Small intestine (tissue), 7 donors: ENCODE measurements around the gene TNFRSF9. TPM values are rescaled to one million over a fixed set of nuclear protein-coding genes. Genes with fewer than 3 reads are reported as not detected.
A peak's percentile ranks its signal among the peaks of the same experiment; 100 is the strongest.
"Not testable (repeated sequence)": the region's sequence is repeated elsewhere in the genome, so short reads cannot be mapped to it uniquely, and the experiment has no call there.

Source experiments
- DNase-seq, 2 donors: peaks; one replicate each; pipeline versions ENCODE4 v3.0.0 to v3.0.0-alpha.2; 2013
- FAIRE-seq: peaks from 2 replicates; lab custom pipeline; 2012; peaks lifted over from hg19 to GRCh38; lab: Jason Lieb, UNC
- H3K27ac ChIP-seq, 3 donors: one replicate each; pipeline ENCODE4 v1.5.1; 2013; ENCODE audit warnings: low read length in 2 of 3, mild to moderate bottlenecking in 2 of 3, control low read depth in 1 of 3, inconsistent platforms in 1 of 3, low read depth in 1 of 3, moderate library complexity in 1 of 3
- H3K27me3 ChIP-seq, 3 donors: one replicate each; pipeline ENCODE4 v1.6.1; 2013; ENCODE audit warnings: low read length in 3 of 3, inconsistent platforms in 1 of 3; ENCODE audit not compliant: control insufficient read depth in 3 of 3, insufficient read depth in 3 of 3
- H3K36me3 ChIP-seq, 3 donors: one replicate each; pipeline ENCODE4 v1.6.1; 2013; ENCODE audit warnings: low read length in 3 of 3, inconsistent platforms in 1 of 3, low read depth in 1 of 3, mild to moderate bottlenecking in 1 of 3, moderate library complexity in 1 of 3; ENCODE audit not compliant: control insufficient read depth in 3 of 3, insufficient read depth in 2 of 3
- H3K4me1 ChIP-seq, 3 donors: one replicate each; pipeline ENCODE4 v1.6.1; 2013; ENCODE audit warnings: low read length in 2 of 3, inconsistent platforms in 1 of 3, low read depth in 1 of 3, mild to moderate bottlenecking in 1 of 3, moderate library complexity in 1 of 3; ENCODE audit not compliant: control insufficient read depth in 3 of 3, insufficient read depth in 2 of 3
- H3K4me3 ChIP-seq, 3 donors: one replicate each; pipeline ENCODE4 v1.5.1; 2013; ENCODE audit warnings: low read length in 3 of 3, control low read depth in 1 of 3, inconsistent platforms in 1 of 3, low read depth in 1 of 3, mild to moderate bottlenecking in 1 of 3, moderate library complexity in 1 of 3
- H3K9me3 ChIP-seq, 2 donors: one replicate each; pipeline ENCODE4 v1.6.1; 2013; ENCODE audit warnings: low read depth in 1 of 2, low read length in 1 of 2; ENCODE audit not compliant: control insufficient read depth in 2 of 2, insufficient read depth in 1 of 2
- WGBS, 3 donors: extraction: QIAGEN DNeasy Blood & Tissue Kit; methylation state at CpG; one replicate each; pipeline ENCODE4 v1.1.7; 2013; 5-methylcytosine and 5-hydroxymethylcytosine counted together
- polyA plus RNA-seq, 4 donors: library from polyadenylated mRNA; stranded (reverse) in 3 of 4; unstranded in 1 of 4; fragments of 200-250 nt in 3 of 4; fragments of 120-200 nt in 1 of 4; gene quantifications; one replicate each; pipeline versions ENCODE4 v1.2.1 to v1.2.3, GENCODE V29; 2013
- donor health status: healthy with polysubstance abuse.
- donor health status: control.
- donor health status: control.
- donor health status: Bipolar disorder and iron deficiency.
- donor health status: healthy.

Gene TNFRSF9
- polyA plus RNA-seq, 4 donors: 0.13 to 0.38 TPM; not detected in 2

GRCh38 chr1:7964476-7964875, 23.8 kb upstream of the TNFRSF9 start:
- Histone ChIP-seq H3K27me3 (no peaks in the 10 kb centered on the region), H3K4me3 (no peak overlapping the region), H3K4me1 (peaks cover 0 to 5% (median 0%) of the 10 kb centered on the region in 3 donors), H3K27ac (no peak overlapping the region), H3K9me3 (no peaks in the 10 kb centered on the region), H3K36me3 (peaks cover 6 to 46% (median 14%) of the 10 kb centered on the region in 3 donors)
- WGBS, 3 donors: 85 to 89% (median 87%) methylated on average over 3 of the region's 3 CpGs
- DNase-seq: no peak
- FAIRE-seq: no peak

- WGBS, 3 donors: 80 to 91% (median 90%) methylated on average over 7 of the region's 7 CpGs
- FAIRE-seq, H3K4me3 ChIP-seq, H3K27ac ChIP-seq, H3K4me1 ChIP-seq, H3K27me3 ChIP-seq, H3K9me3 ChIP-seq, DNase-seq: not testable (repeated sequence)
- peaks cover 4 to 46% (median 14%) of the 10 kb centered on the region in 3 donors for H3K36me3 ChIP-seq
Observed at GRCh38 chr1:7963841-7964240, 23.2 kb upstream of the TNFRSF9 start.

DNA sequence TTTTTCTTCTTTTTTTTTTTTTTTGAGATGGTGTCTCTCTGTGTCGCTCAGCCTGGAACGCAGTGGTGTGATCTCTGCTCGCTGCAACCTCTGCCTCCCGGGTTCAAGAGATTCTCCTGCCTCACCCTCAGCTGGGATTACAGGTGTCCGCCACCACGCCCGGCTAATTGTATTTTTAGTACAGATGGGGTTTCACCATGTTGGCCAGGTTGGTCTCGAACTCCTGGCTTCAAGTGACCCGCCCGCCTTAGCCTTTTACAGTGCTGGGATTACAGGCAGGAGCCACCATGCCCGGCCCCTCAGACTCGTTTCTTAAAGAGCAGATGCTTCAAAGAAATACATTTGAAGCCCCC, 22.7 kb upstream of the TNFRSF9 start:
- not testable (repeated sequence) for H3K9me3 ChIP-seq, H3K4me3 ChIP-seq, H3K27me3 ChIP-seq, H3K27ac ChIP-seq, DNase-seq, FAIRE-seq, H3K4me1 ChIP-seq
- H3K36me3 ChIP-seq: peaks cover 2 to 43% (median 14%) of the 10 kb centered on the region in 3 donors
- 95 to 96% (median 96%) methylated on average over 12 of the region's 12 CpGs for WGBS, 3 donors

- Histone ChIP-seq H3K4me1 (peaks cover 0 to 5% (median 0%) of the 10 kb centered on the region in 3 donors), H3K36me3 (peaks cover 2 to 39% (median 14%) of the 10 kb centered on the region in 3 donors), H3K27me3 (no peaks in the 10 kb centered on the region), H3K4me3 (no peak overlapping the region), H3K9me3 (no peaks in the 10 kb centered on the region), H3K27ac (no peak overlapping the region)
- FAIRE-seq: no peak
- 82 to 85% (median 84%) methylated on average over 11 of the region's 11 CpGs for WGBS, 3 donors
- DNase-seq: no peak
Observed at GRCh38 chr1:7962636-7963377, 22.2 kb upstream of the TNFRSF9 start.

DNA sequence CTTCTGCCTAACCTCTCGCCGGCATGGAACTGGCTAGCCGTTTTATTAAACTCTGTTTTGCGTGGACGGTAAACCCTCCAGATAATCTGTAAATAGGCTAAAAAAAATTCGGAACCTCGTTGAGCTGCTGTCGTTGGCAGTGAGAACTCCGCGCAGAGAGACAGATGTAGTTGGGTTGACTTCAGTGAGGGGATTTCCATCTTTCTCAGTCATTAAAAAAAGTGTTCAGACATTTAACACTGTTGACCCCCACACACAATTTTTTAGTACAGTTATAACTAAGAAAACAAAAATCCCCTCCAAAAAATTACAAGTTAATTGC, 21.3 kb upstream of the TNFRSF9 start:
- DNase-seq (no peak), FAIRE-seq (no peak)
- 1 to 2% (median 1%) methylated on average over 10 of the region's 10 CpGs for WGBS, 3 donors
- Histone ChIP-seq H3K27ac (peak overlapping the region; percentile 68 to 98 (median 82)), H3K4me1 (peaks cover 0 to 5% (median 0%) of the 10 kb centered on the region in 3 donors), H3K27me3 (no peaks in the 10 kb centered on the region), H3K36me3 (peaks cover 2 to 35% (median 12%) of the 10 kb centered on the region in 3 donors), H3K4me3 (peak overlapping the region; percentile 81 to 93 (median 84)), H3K9me3 (no peaks in the 10 kb centered on the region)

- no peak for FAIRE-seq
Observed at GRCh38 chr1:7961216-7962013, 20.8 kb upstream of the TNFRSF9 start, which contains the start of gene PARK7. PARK7 (plus strand) TSS chr1:7961711; CDS start chr1:7962786, 1,075 bp downstream.

DNA sequence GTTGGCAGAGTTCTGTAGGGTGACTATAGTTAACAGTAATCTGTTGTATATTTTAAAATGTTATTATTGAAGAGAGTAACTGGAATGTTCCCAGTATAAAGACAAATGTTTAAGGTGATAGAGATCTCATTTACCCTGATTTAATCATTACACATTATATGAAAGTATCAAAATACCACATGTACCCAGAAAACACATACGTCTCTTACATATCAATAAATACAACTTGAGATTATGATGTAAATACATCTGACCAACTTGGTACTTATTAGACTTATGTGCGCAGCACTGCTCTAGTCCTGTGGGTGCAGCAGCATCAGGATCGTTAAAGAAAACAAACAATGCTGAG, 20.2 kb upstream of the TNFRSF9 start:
- 0 to 1% (median 0%) methylated on average over 3 of the region's 3 CpGs for WGBS, 3 donors
- Histone ChIP-seq H3K27ac (peak overlapping the region; percentile 75 to 98 (median 91)), H3K27me3 (no peaks in the 10 kb centered on the region), H3K4me1 (peaks cover 0 to 5% (median 0%) of the 10 kb centered on the region in 3 donors), H3K36me3 (peaks cover 2 to 27% (median 9%) of the 10 kb centered on the region in 3 donors), H3K4me3 (peak overlapping the region; percentile 69 to 93 (median 78)), H3K9me3 (no peaks in the 10 kb centered on the region)
- FAIRE-seq (no peak), DNase-seq (no peak)

More at GRCh38 chr1:7961216-7962013, 20.8 kb upstream of the TNFRSF9 start, which contains the start of gene PARK7:
- DNase-seq: peak; percentile 99 to 100
- Histone ChIP-seq H3K4me1 (peaks cover 0 to 5% (median 0%) of the 10 kb centered on the region in 3 donors), H3K27ac (peak within 1 kb of the TSS; percentile 82 to 98 (median 91)), H3K36me3 (peaks cover 2 to 33% (median 12%) of the 10 kb centered on the region in 3 donors), H3K4me3 (peak within 1 kb of the TSS; percentile 81 to 93 (median 84)), H3K9me3 (no peaks in the 10 kb centered on the region), H3K27me3 (no peaks in the 10 kb centered on the region)
- WGBS, 3 donors: 0 to 1% (median 0%) methylated on average over 59 to 81 of the region's 81 CpGs

- FAIRE-seq: no peak
- Histone ChIP-seq H3K27ac (peak overlapping the region in 1 of 3 donors; percentile 66), H3K36me3 (peaks cover 2 to 21% (median 7%) of the 10 kb centered on the region in 3 donors)
Observed at GRCh38 chr1:7960165-7960564, 19.5 kb upstream of the TNFRSF9 start.

More at GRCh38 chr1:7960165-7960564, 19.5 kb upstream of the TNFRSF9 start:
- no peaks in the 10 kb centered on the region for H3K9me3 ChIP-seq
- 86 to 95% (median 95%) methylated on average over 2 of the region's 2 CpGs for WGBS, 3 donors
- no peaks in the 10 kb centered on the region for H3K27me3 ChIP-seq
- DNase-seq: no peak
- no peak overlapping the region for H3K4me3 ChIP-seq
- peaks cover 0 to 5% (median 0%) of the 10 kb centered on the region in 3 donors for H3K4me1 ChIP-seq
